K562 (cell line): Measurements from ENCODE around the gene SLC24A3.

Experiments
- CHCHD3 ChIP-seq: fragments of 250-450 bp; sonication (Bioruptor Pico); IDR thresholded peaks from 2 replicates; pipeline ENCODE4 v2.1.2; 2022; ENCODE audit warnings: mild to moderate bottlenecking
- CTCF ChIP-seq, 3 experiments: IDR thresholded peaks in 2 of 3; conservative IDR thresholded peaks in 1 of 3; 2 replicates each; pipeline ENCODE4 v1.5.1; 2011 to 2012; ENCODE audit warnings: low read length in 3 of 3, mild to moderate bottlenecking in 3 of 3, control low read depth in 2 of 3, improper control_type of control experiment in 1 of 3, inconsistent platforms in 1 of 3, low read depth in 1 of 3, mixed read lengths in 1 of 3, moderate library complexity in 1 of 3; ENCODE audit not compliant: insufficient read depth in 2 of 3
- EZH2 ChIP-seq: IDR thresholded peaks from 2 replicates; pipeline ENCODE4 v1.6.1; 2012; ENCODE audit warnings: low read depth, mild to moderate bottlenecking, inconsistent platforms, low read length, borderline replicate concordance
- FOXA3 ChIP-seq, 2 experiments: fragments of 450-650 bp in 1 of 2; sonication (generic) in 1 of 2; formaldehyde crosslinking; IDR thresholded peaks in 1 of 2; conservative IDR thresholded peaks in 1 of 2; 2 replicates each; pipeline versions ENCODE4 v1.4.0 to v1.8.0; 2020 to 2022; ENCODE audit warnings: mild to moderate bottlenecking in 2 of 2, missing genetic modification reagents in 1 of 2
- GABPA ChIP-seq: fragments of 200-800 bp; sonication (Bioruptor generic); conservative IDR thresholded peaks from 2 replicates; pipeline ENCODE4 v1.6.1; 2016; ENCODE audit warnings: low read depth, missing genetic modification characterization, missing compliant biosample characterization
- POLR2A ChIP-seq: fragments of 450-650 bp; conservative IDR thresholded peaks from 2 replicates; pipeline ENCODE4 v1.6.1; 2016
- POLR3A ChIP-seq: IDR thresholded peaks from 2 replicates; pipeline ENCODE4 v1.6.1; 2011; ENCODE audit warnings: borderline replicate concordance, mild to moderate bottlenecking, moderate library complexity; ENCODE audit not compliant: insufficient read length, insufficient read depth; ENCODE audit errors: extremely low read depth
- RB1 ChIP-seq: fragments of 450-650 bp; IDR thresholded peaks from 2 replicates; pipeline ENCODE4 v1.6.1; 2017; ENCODE audit warnings: low read depth, mild to moderate bottlenecking
- SREBF1 ChIP-seq: fragments of 150-350 bp; IDR thresholded peaks from 2 replicates; pipeline ENCODE4 v1.6.1; 2014; ENCODE audit warnings: antibody characterized with exemption, low read depth, low read length, borderline replicate concordance
- TAF1 ChIP-seq: IDR thresholded peaks from 2 replicates; pipeline ENCODE4 v1.6.1; 2011; ENCODE audit warnings: mild to moderate bottlenecking, low read length, moderate library complexity; ENCODE audit not compliant: insufficient read depth, control insufficient read depth, severe bottlenecking; ENCODE audit errors: extremely low read depth
- TEAD4 ChIP-seq, 2 experiments: sonication (generic) in 1 of 2; formaldehyde crosslinking in 1 of 2; IDR thresholded peaks; 2 replicates each; pipeline versions ENCODE4 v1.6.1 to v1.8.0; 2012 to 2022; ENCODE audit warnings: borderline replicate concordance in 1 of 2, inconsistent platforms in 1 of 2, low read length in 1 of 2, mild to moderate bottlenecking in 1 of 2, missing genetic modification reagents in 1 of 2
- ZC3H11A ChIP-seq: IDR thresholded peaks from 2 replicates; pipeline ENCODE4 v1.6.1; 2012; ENCODE audit warnings: low read depth, low read length, improper control_type of control experiment
- ZNF507 ChIP-seq: conservative IDR thresholded peaks from 2 replicates; pipeline ENCODE4 v1.6.1; 2017; ENCODE audit warnings: missing genetic modification characterization, missing compliant biosample characterization
- TF ChIP-seq, protein P1 (sequence below): fragments of 450-650 bp; formaldehyde crosslinking; IDR thresholded peaks from 2 replicates; pipeline ENCODE4 v1.4.0; 2022; ENCODE audit warnings: missing genetic modification characterization

DNA sequence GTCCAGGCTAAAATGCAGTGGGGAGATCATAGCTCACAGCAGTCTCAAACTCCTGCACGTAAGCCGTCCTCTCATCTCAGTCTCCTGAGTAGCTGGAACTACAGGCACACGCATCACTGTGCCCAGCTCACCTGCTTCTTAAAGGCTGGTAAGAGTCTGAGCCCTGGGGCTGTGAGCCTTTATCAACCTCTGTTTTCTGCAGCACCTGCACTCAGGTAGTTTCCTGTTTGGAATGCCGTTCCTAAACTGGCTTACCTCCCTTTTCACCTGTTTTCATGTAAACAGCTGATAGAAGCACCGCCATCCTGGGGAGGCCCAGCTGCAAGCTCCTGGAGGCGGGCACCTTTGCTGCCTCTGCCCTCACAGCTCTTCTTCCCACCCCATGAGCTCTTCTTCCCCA is 45.4 kb downstream of the SLC24A3 start:
- no peak for TF ChIP-seq SREBF1
- no peak for TF ChIP-seq CTCF (IDR thresholded peaks at IDR 0.05 in 2 of 3, conservative IDR thresholded peaks at IDR 0.05 in 1 of 3; ENCODE audit: insufficient read depth in 2 of 3, low read depth in 1 of 3, low read length in 3 of 3)
- no peak for TF ChIP-seq CHCHD3 (CRISPR knock-in tag)
- TF ChIP-seq TEAD4 (IDR thresholded peaks at IDR 0.05; ENCODE audit: low read length) = no peak
- TF ChIP-seq TEAD4 (CRISPR knock-in tag; IDR thresholded peaks at IDR 0.05; ENCODE audit: borderline replicate concordance) = no peak
- TF ChIP-seq POLR3A = no peak
- TF ChIP-seq POLR2A = no peak
- no peak for TF ChIP-seq EZH2
- TF ChIP-seq, protein P1, sequence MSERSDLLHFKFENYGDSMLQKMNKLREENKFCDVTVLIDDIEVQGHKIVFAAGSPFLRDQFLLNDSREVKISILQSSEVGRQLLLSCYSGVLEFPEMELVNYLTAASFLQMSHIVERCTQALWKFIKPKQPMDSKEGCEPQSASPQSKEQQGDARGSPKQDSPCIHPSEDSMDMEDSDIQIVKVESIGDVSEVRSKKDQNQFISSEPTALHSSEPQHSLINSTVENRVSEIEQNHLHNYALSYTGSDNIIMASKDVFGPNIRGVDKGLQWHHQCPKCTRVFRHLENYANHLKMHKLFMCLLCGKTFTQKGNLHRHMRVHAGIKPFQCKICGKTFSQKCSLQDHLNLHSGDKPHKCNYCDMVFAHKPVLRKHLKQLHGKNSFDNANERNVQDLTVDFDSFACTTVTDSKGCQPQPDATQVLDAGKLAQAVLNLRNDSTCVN (CRISPR knock-in tag) = no peak
- no peak for TF ChIP-seq FOXA3 (CRISPR knock-in tag; conservative IDR thresholded peaks at IDR 0.05 in 1 of 2, IDR thresholded peaks at IDR 0.05 in 1 of 2)
- TF ChIP-seq ZNF507 (tag) = no peak
- TF ChIP-seq TAF1 = no peak
- no peak for TF ChIP-seq RB1
- no peak for TF ChIP-seq ZC3H11A
- no peak for TF ChIP-seq GABPA (tag)
